AG20443 (cell line): ENCODE data around the gene IP6K3.

Source experiments
- DNase-seq: peaks from one replicate; pipeline ENCODE4 v3.0.0; 2012; ENCODE audit warnings: low spot score, mixed read lengths

The IP6K3 gene

GRCh38 chr6:33704215-33705066 is 42.3 kb downstream of the IP6K3 start:
- no peak for DNase-seq

- DNase-seq: peak; percentile 83
Measured at GRCh38 chr6:33702345-33702977, 44.2 kb downstream of the IP6K3 start.

DNA sequence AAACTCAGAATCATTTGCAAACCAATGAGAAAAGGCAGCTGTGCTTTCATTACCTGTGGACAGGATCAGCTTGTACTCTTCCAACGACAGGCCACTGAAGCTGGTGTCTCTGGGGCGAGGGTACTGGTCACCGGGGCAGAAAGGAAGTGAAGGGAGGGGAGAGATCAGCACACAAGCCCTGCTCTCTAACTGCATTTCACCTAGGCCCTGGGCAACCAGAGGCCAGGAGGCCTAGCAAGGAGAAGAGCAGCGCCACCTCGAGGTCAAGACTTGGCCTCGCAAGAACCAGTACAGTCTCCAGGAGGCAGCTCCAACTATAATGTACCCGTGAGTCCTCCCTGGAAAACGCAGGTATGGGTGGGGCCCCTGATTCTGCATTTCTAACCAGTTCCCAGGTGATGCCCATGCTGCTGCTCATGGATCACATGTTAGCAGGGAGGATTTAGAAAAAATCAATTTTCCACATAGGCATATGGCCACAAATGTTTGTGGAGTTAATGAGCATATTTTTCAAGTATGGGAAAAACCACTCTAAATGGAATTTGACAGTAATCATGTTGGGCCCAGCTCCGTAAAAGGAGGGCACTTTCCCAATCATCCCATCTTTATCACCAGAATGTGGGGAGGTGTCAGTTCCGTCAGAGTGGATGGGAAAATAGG is 46.2 kb downstream of the IP6K3 start:
- peak; percentile 71 for DNase-seq

GRCh38 chr6:33699739-33700138 is 47.0 kb downstream of the IP6K3 start:
- DNase-seq: no peak

DNA sequence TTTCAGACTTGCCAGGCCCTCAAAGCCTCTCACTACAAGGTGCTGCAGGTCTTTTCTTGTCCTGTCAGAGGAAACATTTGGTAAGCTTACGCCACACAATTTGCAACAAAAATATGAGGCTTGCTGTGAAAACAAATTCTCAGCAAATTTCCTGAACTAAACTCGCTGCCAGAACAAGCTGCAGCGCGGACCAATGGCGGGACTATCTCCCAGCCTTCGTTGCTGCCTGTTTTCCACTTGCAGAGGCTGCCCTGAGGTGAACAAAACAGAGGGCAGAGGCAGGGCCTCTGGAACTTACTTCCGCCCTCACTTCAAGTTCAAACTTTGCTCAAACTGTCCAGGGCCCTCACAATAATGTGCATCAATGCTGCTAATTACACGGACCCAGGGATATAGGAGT is 47.6 kb downstream of the IP6K3 start:
- DNase-seq: no peak

DNA sequence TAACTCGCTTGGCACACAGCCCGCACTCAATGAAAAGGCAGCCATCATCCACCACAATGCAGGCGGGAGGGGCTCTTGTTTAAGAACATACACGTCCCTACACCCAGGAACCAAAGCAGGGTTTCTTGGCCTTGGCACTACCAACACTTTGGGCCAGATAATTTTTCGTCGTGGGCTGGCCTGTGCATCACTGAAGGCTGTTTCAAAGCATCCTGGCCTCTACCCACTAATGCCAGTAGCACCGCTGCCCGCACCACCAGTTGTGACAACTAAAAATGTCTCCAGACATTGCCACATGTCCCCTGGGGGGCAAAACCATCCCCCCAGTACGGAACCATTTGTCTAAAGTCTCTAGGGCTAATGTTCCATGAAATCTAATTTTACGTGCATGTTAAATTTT is 48.2 kb downstream of the IP6K3 start:
- no peak for DNase-seq

GRCh38 chr6:33697845-33698244 is 48.9 kb downstream of the IP6K3 start:
- no peak for DNase-seq

GRCh38 chr6:33696548-33697518 is 49.9 kb downstream of the IP6K3 start:
- DNase-seq: peak; percentile 49

- DNase-seq: no peak
Measured at GRCh38 chr6:33696076-33696475, 50.6 kb downstream of the IP6K3 start.

- no peak for DNase-seq
Measured at GRCh38 chr6:33695451-33695887, 51.2 kb downstream of the IP6K3 start.

DNA sequence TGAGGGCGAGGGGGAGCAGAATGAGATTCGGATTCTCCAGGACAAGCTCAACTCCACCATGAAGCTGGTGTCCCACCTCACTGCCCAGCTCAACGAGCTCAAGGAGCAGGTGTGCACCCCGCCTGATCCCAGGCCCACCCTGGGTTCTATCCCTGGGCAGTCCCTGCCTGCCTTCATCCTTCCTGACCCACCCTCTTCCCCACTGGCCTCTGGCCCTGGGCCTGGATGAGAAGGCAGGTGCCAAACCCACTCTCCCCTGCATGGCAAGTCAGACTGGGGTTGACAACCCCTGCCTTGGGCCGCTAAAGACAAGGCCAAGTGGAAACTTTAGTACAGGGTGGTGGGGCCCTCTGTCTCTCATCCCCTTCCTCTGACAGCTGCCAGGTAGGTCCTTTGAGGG is 51.7 kb downstream of the IP6K3 start:
- no peak for DNase-seq

DNA sequence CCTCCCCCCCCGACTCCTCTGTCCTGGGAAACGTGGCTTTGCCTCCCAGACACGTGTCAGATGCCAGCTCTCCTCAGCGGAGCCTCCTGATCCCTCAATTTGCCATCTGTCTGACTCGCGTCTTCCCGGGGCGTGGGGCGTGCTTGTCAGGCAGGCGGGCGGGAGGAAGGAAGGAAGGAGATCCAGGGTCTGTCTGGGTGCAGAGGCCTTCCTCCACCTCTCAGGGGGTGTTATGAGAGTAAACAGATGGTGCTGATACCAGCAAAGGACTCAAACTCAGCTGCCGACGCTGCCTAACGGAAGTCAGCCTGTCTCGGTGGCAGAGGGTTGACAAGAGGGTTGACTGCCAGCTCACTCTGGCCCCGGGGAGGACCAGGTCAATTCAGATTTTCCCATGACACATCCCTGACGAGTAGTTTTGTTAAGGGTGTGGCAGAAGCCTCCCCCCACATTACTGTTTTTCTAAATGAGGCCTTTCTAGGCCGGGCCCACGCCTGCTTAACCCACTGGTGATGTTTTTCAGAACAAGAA is 52.2 kb downstream of the IP6K3 start:
- peak; percentile 77 for DNase-seq

GRCh38 chr6:33693186-33694105 is 53.3 kb downstream of the IP6K3 start:
- no peak for DNase-seq

DNA sequence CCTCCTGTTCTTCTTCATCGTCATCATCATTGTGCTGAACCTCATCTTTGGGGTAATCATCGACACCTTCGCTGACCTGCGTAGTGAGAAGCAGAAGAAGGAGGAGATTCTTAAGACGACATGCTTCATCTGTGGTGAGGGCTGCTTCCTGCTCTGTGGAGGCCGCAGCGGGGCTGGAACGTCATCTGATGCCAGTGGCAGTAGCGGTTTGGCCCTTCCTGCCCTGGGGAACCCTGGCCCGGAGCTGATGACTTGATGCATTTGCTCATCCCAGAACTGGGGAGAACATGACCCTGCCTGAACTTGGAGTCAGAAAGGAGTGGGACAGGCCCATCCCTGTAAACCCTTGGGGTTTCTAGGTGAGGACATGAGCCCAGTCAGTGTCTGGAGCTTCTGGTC is 53.9 kb downstream of the IP6K3 start:
- DNase-seq: peak; percentile 49

DNA sequence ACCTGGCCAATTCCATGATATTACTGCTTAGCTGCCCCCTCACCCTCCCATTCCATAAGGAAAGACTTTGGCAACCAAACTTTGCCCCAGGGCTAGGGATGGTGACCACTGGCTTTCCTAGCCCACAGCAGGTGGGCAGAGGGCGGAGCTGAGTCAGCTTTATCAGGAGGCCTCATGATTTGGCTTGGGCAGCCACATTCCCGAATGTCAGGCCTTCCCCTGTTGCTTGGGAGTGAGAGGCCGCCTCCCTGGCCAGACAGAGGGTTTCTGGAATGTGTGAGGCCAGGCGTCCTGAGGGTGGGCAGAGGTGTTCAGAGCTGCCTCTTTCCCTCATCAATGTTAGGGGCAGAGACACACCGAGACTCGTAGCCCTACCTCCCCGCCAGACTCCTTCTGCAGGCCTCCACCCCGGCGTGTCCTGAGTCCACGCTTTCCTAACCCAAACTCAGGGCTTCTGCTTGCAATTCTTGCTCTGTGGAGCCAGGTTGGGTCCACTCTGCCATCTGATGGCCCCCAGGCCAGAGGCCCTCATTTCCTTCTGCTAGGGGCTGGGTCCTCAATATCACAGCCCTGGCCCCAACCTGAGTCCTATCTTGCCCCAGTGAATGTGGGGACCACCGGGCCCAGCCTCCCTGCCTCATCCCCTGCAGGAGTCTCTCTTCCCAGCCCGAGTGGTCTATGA is 54.5 kb downstream of the IP6K3 start:
- peak; percentile 73 for DNase-seq

- DNase-seq: no peak
Measured at GRCh38 chr6:33691456-33692077, 55.1 kb downstream of the IP6K3 start.

GRCh38 chr6:33690766-33691165 is 55.9 kb downstream of the IP6K3 start:
- no peak for DNase-seq

DNA sequence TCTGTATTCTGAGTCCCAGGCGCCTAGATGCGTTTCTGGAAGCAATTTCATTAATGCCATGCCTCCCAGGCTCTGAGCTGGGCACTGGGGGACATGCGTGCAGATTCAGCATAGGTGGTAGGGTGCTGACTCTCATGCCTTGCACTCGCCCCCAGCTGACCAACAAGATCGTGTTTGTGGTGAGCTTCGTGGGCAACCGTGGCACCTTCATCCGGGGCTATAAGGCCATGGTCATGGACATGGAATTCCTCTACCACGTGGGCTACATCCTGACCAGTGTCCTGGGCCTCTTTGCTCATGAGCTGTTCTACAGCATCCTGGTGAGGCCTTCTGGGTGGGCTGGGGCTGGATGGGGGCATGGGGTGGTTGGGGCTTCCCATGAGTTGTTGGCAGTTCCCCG is 56.8 kb downstream of the IP6K3 start:
- DNase-seq: no peak

- DNase-seq: no peak
Measured at GRCh38 chr6:33689148-33689494, 57.6 kb downstream of the IP6K3 start.
